WTC11 (cell line): Measurements from ENCODE around the gene LINC00237. TPM values are rescaled to one million over a fixed set of nuclear protein-coding genes. Genes with fewer than 3 reads are reported as not detected.

Source experiments
- ATAC-seq: fragments of 200-7000 bp; cut with Tn5 transposase; 2 replicates; pipeline ENCODE4 v1.10.0; 2021; ENCODE audit warnings: mild to moderate bottlenecking, moderate library complexity
- CTCF ChIA-PET: fragments of 300-600 bp; sonication (Branson Sonifier 250); formaldehyde crosslinking; loops from one replicate; lab custom pipeline; 2021; ENCODE audit warnings: antibody characterized with exemption; lab: Charles Lee
- POLR2A ChIA-PET: fragments of 350-600 bp; sonication (Branson Sonifier 250); formaldehyde crosslinking; loops from one replicate; lab custom pipeline; 2021; ENCODE audit warnings: antibody characterized with exemption; lab: Charles Lee
- DNase-seq: peaks from one replicate; pipeline ENCODE4 v3.0.0; 2021; ENCODE audit warnings: low spot score
- H3K27ac Mint-ChIP-seq: 2 replicates; pipeline ENCODE4 v1.8.0; 2021; ENCODE audit warnings: mixed read lengths
- H3K27me3 Mint-ChIP-seq: 2 replicates; pipeline ENCODE4 v1.8.0; 2021; ENCODE audit warnings: low read depth, mild to moderate bottlenecking, moderate library complexity, mixed read lengths
- H3K36me3 Mint-ChIP-seq: 2 replicates; pipeline ENCODE4 v1.8.0; 2021; ENCODE audit warnings: mixed read lengths
- H3K4me1 Mint-ChIP-seq: 2 replicates; pipeline ENCODE4 v1.8.0; 2022; ENCODE audit warnings: mixed read lengths
- H3K4me3 Mint-ChIP-seq: 2 replicates; pipeline ENCODE4 v1.8.0; 2021; ENCODE audit warnings: mild to moderate bottlenecking, moderate library complexity, mixed read lengths
- H3K9me3 Mint-ChIP-seq: 2 replicates; pipeline ENCODE4 v1.8.0; 2021; ENCODE audit warnings: mixed read lengths
- ATF1 ChIP-seq: sonication (generic); formaldehyde crosslinking; IDR thresholded peaks from 2 replicates; pipeline ENCODE4 v1.8.1; 2023; ENCODE audit warnings: mild to moderate bottlenecking, moderate library complexity, missing genetic modification reagents
- CREM ChIP-seq: sonication (generic); formaldehyde crosslinking; IDR thresholded peaks from 2 replicates; pipeline ENCODE4 v1.8.1; 2022; ENCODE audit warnings: mild to moderate bottlenecking, missing genetic modification reagents, moderate library complexity
- EMX1 ChIP-seq: fragments of 250-450 bp; sonication (Bioruptor Pico); IDR thresholded peaks from 2 replicates; pipeline ENCODE4 v1.8.0; 2021; ENCODE audit warnings: mild to moderate bottlenecking
- ERG ChIP-seq: fragments of 250-450 bp; sonication (Bioruptor Pico); IDR thresholded peaks from 2 replicates; pipeline ENCODE4 v1.8.0; 2021; ENCODE audit warnings: mild to moderate bottlenecking
- ESRRA ChIP-seq: sonication (generic); formaldehyde crosslinking; IDR thresholded peaks from 2 replicates; pipeline ENCODE4 v1.8.1; 2022; ENCODE audit warnings: mild to moderate bottlenecking, missing genetic modification reagents, borderline replicate concordance
- FOXK1 ChIP-seq: sonication (generic); formaldehyde crosslinking; IDR thresholded peaks from 2 replicates; pipeline ENCODE4 v1.8.0; 2022; ENCODE audit warnings: mild to moderate bottlenecking, moderate library complexity, missing genetic modification reagents
- GTF2I ChIP-seq: fragments of 250-450 bp; sonication (Bioruptor Pico); conservative IDR thresholded peaks from 2 replicates; pipeline ENCODE4 v1.4.0; 2021; ENCODE audit warnings: mild to moderate bottlenecking
- IRF1 ChIP-seq: sonication (generic); formaldehyde crosslinking; IDR thresholded peaks from 2 replicates; pipeline ENCODE4 v1.8.0; 2023; ENCODE audit warnings: missing genetic modification reagents
- IRF2 ChIP-seq: sonication (generic); formaldehyde crosslinking; IDR thresholded peaks from 2 replicates; pipeline ENCODE4 v1.8.0; 2022; ENCODE audit warnings: low read depth, missing genetic modification reagents, borderline replicate concordance
- MXD4 ChIP-seq: fragments of 250-450 bp; sonication (Bioruptor Pico); IDR thresholded peaks from 2 replicates; pipeline ENCODE4 v1.8.0; 2021; ENCODE audit warnings: mild to moderate bottlenecking, moderate library complexity, borderline replicate concordance
- NFATC4 ChIP-seq: fragments of 250-450 bp; sonication (Bioruptor Pico); IDR thresholded peaks from 2 replicates; pipeline ENCODE4 v1.9.0; 2021; ENCODE audit warnings: mild to moderate bottlenecking
- NR1H2 ChIP-seq: sonication (generic); formaldehyde crosslinking; IDR thresholded peaks from 2 replicates; pipeline ENCODE4 v1.9.0; 2021; ENCODE audit warnings: mild to moderate bottlenecking, moderate library complexity, missing genetic modification reagents
- NR2C2 ChIP-seq: sonication (generic); formaldehyde crosslinking; IDR thresholded peaks from 2 replicates; pipeline ENCODE4 v1.8.0; 2022; ENCODE audit warnings: mild to moderate bottlenecking, missing genetic modification reagents
- OVOL2 ChIP-seq: fragments of 250-450 bp; sonication (Bioruptor Pico); IDR thresholded peaks from 2 replicates; pipeline ENCODE4 v1.9.0; 2021; ENCODE audit warnings: mild to moderate bottlenecking, borderline replicate concordance
- SMAD3 ChIP-seq: sonication (generic); formaldehyde crosslinking; IDR thresholded peaks from 2 replicates; pipeline ENCODE4 v1.8.0; 2022; ENCODE audit warnings: missing genetic modification reagents, mild to moderate bottlenecking, borderline replicate concordance
- SP1 ChIP-seq: sonication (generic); formaldehyde crosslinking; conservative IDR thresholded peaks from 2 replicates; pipeline ENCODE4 v1.8.1; 2022; ENCODE audit warnings: missing genetic modification reagents
- ZBTB21 ChIP-seq: sonication (generic); formaldehyde crosslinking; IDR thresholded peaks from 2 replicates; pipeline ENCODE4 v1.8.1; 2023; ENCODE audit warnings: mild to moderate bottlenecking, missing genetic modification reagents, borderline replicate concordance
- ZNF423 ChIP-seq: fragments of 250-450 bp; sonication (Bioruptor Pico); IDR thresholded peaks from 2 replicates; pipeline ENCODE4 v2.1.2; 2022; ENCODE audit warnings: mild to moderate bottlenecking, moderate library complexity
- ZNF671 ChIP-seq: fragments of 250-450 bp; sonication (Bioruptor Pico); IDR thresholded peaks from 2 replicates; pipeline ENCODE4 v1.8.0; 2021; ENCODE audit warnings: mild to moderate bottlenecking
- ZSCAN18 ChIP-seq: fragments of 250-450 bp; sonication (Bioruptor Pico); IDR thresholded peaks from 2 replicates; pipeline ENCODE4 v2.1.2; 2022; ENCODE audit warnings: mild to moderate bottlenecking, moderate library complexity
- total RNA-seq: library from RNA; stranded (reverse); gene quantifications from 3 replicates; pipeline ENCODE4 v1.2.3, GENCODE V29; 2021
- TF ChIP-seq, protein P1 (sequence below): sonication (generic); formaldehyde crosslinking; IDR thresholded peaks from 2 replicates; pipeline ENCODE4 v1.8.0; 2022; ENCODE audit warnings: missing genetic modification reagents
- TF ChIP-seq, protein P2 (sequence below): fragments of 250-450 bp; sonication (Bioruptor Pico); IDR thresholded peaks from 2 replicates; pipeline ENCODE4 v1.9.0; 2021; ENCODE audit warnings: mild to moderate bottlenecking
- TF ChIP-seq, protein P3 (sequence below): sonication (generic); formaldehyde crosslinking; IDR thresholded peaks from 2 replicates; pipeline ENCODE4 v1.8.1; 2022; ENCODE audit warnings: low read depth, mild to moderate bottlenecking, moderate library complexity, missing genetic modification reagents, borderline replicate concordance

Gene LINC00237
- total RNA-seq, 1 experiment from 2014 or later, result 3.1 TPM

GRCh38 chr20:21075471-21075870 is 30.7 kb downstream of the LINC00237 start:
- CTCF ChIA-PET, result no interaction called here
- Mint-ChIP-seq H3K4me1 (peaks cover 5% of the 10 kb centered on the region), H3K9me3 (peaks cover 5% of the 10 kb centered on the region; the same call in 1 of the 2 replicates), H3K4me3 (no peak overlapping the region), H3K27ac (no peak overlapping the region), H3K36me3 (no peaks in the 10 kb centered on the region), H3K27me3 (no peaks in the 10 kb centered on the region; the same call in 1 of the 2 replicates)
- no peak for TF ChIP-seq IRF1 (CRISPR knock-in tag)
- TF ChIP-seq FOXK1, result no peak
- no peak for TF ChIP-seq IRF2 (CRISPR knock-in tag)
- no peak for TF ChIP-seq ZSCAN18 (CRISPR knock-in tag)
- TF ChIP-seq ZNF671 (CRISPR knock-in tag), result no peak
- TF ChIP-seq NR2C2, result no peak
- no peak for TF ChIP-seq GTF2I
- TF ChIP-seq SP1 (CRISPR knock-in tag), result no peak
- ATAC-seq, result no peak
- DNase-seq, result no peak
- POLR2A ChIA-PET, result no interaction called here

- no peak overlapping the region for H3K4me3 Mint-ChIP-seq
- ATAC-seq (no peak), DNase-seq (no peak)
- H3K27me3 Mint-ChIP-seq, result no peaks in the 10 kb centered on the region; the same call in 1 of the 2 replicates
- H3K36me3 Mint-ChIP-seq, result no peaks in the 10 kb centered on the region
- ChIA-PET CTCF (interaction anchor here (0.6 kb wide), 1 partner anchor 115 kb away, joined by 3 read pairs; no protein-coding TSS in a partner anchor), POLR2A (no interaction called here)
- H3K27ac Mint-ChIP-seq, result no peak overlapping the region
- peaks cover 5% of the 10 kb centered on the region; the same call in 1 of the 2 replicates for H3K9me3 Mint-ChIP-seq
- peaks cover 5% of the 10 kb centered on the region for H3K4me1 Mint-ChIP-seq
- TF ChIP-seq ZBTB21 (CRISPR knock-in tag), result no peak
- TF ChIP-seq ZNF423 (CRISPR knock-in tag), result no peak
- no peak for TF ChIP-seq GTF2I
- no peak for TF ChIP-seq NFATC4 (CRISPR knock-in tag)
- TF ChIP-seq, protein P1, sequence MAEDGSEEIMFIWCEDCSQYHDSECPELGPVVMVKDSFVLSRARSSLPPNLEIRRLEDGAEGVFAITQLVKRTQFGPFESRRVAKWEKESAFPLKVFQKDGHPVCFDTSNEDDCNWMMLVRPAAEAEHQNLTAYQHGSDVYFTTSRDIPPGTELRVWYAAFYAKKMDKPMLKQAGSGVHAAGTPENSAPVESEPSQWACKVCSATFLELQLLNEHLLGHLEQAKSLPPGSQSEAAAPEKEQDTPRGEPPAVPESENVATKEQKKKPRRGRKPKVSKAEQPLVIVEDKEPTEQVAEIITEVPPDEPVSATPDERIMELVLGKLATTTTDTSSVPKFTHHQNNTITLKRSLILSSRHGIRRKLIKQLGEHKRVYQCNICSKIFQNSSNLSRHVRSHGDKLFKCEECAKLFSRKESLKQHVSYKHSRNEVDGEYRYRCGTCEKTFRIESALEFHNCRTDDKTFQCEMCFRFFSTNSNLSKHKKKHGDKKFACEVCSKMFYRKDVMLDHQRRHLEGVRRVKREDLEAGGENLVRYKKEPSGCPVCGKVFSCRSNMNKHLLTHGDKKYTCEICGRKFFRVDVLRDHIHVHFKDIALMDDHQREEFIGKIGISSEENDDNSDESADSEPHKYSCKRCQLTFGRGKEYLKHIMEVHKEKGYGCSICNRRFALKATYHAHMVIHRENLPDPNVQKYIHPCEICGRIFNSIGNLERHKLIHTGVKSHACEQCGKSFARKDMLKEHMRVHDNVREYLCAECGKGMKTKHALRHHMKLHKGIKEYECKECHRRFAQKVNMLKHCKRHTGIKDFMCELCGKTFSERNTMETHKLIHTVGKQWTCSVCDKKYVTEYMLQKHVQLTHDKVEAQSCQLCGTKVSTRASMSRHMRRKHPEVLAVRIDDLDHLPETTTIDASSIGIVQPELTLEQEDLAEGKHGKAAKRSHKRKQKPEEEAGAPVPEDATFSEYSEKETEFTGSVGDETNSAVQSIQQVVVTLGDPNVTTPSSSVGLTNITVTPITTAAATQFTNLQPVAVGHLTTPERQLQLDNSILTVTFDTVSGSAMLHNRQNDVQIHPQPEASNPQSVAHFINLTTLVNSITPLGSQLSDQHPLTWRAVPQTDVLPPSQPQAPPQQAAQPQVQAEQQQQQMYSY, result no peak
- no peak for TF ChIP-seq CREM (CRISPR knock-in tag)
- TF ChIP-seq ATF1 (CRISPR knock-in tag), result no peak
- no peak for TF ChIP-seq IRF1 (CRISPR knock-in tag)
- no peak for TF ChIP-seq SMAD3
- TF ChIP-seq OVOL2, result no peak
- no peak for TF ChIP-seq NR1H2 (CRISPR knock-in tag)
- no peak for TF ChIP-seq ERG (CRISPR knock-in tag)
- no peak for TF ChIP-seq SP1 (CRISPR knock-in tag)
- TF ChIP-seq, protein P2, sequence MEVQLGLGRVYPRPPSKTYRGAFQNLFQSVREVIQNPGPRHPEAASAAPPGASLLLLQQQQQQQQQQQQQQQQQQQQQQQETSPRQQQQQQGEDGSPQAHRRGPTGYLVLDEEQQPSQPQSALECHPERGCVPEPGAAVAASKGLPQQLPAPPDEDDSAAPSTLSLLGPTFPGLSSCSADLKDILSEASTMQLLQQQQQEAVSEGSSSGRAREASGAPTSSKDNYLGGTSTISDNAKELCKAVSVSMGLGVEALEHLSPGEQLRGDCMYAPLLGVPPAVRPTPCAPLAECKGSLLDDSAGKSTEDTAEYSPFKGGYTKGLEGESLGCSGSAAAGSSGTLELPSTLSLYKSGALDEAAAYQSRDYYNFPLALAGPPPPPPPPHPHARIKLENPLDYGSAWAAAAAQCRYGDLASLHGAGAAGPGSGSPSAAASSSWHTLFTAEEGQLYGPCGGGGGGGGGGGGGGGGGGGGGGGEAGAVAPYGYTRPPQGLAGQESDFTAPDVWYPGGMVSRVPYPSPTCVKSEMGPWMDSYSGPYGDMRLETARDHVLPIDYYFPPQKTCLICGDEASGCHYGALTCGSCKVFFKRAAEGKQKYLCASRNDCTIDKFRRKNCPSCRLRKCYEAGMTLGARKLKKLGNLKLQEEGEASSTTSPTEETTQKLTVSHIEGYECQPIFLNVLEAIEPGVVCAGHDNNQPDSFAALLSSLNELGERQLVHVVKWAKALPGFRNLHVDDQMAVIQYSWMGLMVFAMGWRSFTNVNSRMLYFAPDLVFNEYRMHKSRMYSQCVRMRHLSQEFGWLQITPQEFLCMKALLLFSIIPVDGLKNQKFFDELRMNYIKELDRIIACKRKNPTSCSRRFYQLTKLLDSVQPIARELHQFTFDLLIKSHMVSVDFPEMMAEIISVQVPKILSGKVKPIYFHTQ (CRISPR knock-in tag), result no peak
- no peak for TF ChIP-seq MXD4 (CRISPR knock-in tag)
- TF ChIP-seq ESRRA (CRISPR knock-in tag), result no peak
- no peak for TF ChIP-seq EMX1 (CRISPR knock-in tag)
- TF ChIP-seq, protein P3, sequence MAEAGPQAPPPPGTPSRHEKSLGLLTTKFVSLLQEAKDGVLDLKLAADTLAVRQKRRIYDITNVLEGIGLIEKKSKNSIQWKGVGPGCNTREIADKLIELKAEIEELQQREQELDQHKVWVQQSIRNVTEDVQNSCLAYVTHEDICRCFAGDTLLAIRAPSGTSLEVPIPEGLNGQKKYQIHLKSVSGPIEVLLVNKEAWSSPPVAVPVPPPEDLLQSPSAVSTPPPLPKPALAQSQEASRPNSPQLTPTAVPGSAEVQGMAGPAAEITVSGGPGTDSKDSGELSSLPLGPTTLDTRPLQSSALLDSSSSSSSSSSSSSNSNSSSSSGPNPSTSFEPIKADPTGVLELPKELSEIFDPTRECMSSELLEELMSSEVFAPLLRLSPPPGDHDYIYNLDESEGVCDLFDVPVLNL, result no peak
Observed at GRCh38 chr20:21074605-21075336, 31.4 kb downstream of the LINC00237 start.
